GM18517 (cell line): ENCODE data around the gene CHURC1.

Experiments
- ATAC-seq: cut with Tn5 transposase; IDR thresholded peaks from one replicate; pipeline ENCODE4 v1.9.1; 2021; ENCODE audit warnings: mild to moderate bottlenecking, moderate library complexity; ENCODE audit not compliant: unreplicated experiment

Gene CHURC1

DNA sequence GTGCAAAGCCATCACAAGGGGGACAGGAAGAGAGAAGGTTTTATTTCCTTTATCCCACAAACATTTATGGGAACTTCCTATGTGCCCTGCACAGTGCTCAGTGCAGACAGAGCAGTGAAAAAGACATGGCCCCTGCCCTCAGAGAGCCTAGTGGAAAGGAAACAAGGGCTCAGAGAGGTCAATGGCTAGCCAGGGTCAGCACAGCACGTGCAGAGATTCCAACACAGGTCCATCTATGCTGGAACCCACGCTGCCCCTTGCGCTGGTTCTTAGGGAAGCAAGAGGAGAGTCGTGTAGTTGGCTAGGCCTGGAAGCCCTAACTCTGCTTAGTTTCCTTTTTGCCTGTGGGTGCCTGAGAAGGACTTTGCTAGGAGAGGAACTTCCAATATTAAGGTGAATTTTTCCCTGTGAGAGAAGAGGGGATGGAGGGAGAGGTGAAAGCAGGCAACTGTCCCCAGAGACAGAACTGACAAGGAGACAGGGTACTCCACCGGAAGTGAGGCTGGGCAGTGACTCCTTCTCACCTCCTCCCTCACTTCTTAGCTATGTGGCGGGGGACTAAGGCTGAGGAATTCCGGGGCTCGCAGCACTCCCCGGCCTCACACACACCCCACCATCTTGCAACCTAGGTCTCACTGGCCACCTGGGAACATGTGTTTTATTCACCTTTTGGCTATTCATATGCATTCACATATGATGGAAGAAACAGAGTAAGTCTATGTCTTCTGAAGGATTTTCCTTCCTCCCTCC lies 40.4 kb downstream of the CHURC1 start:
- no peak for ATAC-seq

GRCh38 chr14:64955297-64955696 lies 41.0 kb downstream of the CHURC1 start:
- no peak for ATAC-seq

DNA sequence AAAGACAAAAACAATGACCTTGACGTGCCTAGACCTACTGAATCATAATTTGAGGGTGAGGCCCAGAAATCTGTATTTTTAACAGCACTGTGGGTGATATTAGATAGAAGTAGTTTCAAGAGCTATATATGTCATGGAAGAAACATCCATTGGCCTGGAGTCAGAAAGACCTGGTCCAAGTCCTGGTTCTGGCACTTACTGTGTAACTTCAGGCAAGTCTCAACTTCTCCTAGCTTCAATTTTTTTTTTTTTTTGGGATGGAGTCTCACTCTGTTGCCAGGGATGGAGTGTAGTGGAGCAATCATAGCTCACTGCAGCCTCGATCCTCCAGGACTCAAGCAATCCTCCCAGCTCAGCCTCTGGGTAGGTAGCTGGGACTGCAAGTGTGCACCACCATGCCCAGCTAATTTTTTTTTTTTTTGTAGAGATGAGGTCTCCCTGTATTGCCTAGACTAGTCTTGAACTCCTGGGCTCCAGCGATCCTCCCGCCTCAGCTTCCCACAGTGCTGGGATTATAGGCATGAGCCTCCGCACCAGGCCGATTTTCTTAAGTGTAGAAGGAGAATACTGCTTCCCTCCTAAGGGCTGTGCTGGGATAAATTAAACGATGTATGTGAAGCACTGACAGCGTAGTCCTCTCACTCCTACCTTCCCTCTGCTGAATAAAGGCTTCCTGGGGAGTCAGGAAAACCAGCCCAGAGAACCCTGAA lies 42.6 kb downstream of the CHURC1 start:
- ATAC-seq: no peak

DNA sequence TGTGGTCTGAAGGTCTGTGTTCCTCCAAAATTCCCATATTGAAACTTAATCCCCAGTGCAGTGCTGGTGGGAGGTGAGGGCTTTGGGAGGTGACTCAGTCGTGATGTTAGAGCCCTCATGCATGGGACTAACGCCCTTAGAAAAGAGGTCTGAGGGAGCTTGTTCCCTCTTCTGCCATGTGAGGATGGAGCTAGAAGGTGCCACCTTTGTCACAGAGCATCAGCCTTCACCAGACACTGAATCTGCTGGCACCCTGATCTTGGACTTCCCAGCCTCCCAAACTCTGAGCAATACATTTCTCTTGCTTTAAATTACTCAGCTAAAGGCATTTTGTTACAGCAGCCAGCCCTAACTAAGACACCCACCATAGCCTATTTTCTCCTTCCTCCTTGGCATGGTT lies 43.9 kb downstream of the CHURC1 start:
- ATAC-seq: no peak

GRCh38 chr14:64958743-64959142 lies 44.5 kb downstream of the CHURC1 start:
- ATAC-seq: no peak

GRCh38 chr14:64960762-64961276 lies 46.6 kb downstream of the CHURC1 start:
- no peak for ATAC-seq

GRCh38 chr14:64963611-64964010 lies 49.4 kb downstream of the CHURC1 start:
- no peak for ATAC-seq

DNA sequence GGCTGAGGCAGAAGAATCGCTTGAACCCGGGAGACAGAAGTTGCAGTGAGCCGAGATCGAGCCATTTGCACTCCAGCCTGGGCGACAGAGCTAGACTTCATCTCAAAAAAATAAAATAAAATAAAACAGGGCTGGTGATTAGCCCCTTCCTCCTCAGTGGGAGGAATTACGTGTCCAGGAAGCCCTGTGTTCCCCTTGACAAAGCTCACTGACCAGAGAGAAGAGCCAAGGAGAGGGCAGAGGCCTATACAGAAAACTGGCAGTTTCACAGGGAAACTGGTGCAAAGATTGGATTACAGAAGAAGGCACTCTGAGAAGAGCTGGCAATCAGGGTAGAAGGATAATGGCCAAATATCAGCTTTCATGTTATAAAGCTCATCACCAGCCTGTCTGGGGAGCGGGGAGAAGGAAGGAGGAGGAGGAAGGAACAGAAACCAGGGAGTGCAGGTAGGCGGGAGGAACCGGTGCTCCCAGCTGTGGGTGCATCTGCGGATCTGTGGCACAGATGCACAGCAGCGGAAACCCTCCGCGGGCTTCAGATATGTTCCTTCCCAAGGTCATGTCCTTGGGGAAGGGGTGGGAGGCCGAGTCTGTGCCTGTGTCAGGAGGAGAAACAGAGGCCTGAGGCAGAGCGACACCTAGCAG lies 51.2 kb downstream of the CHURC1 start:
- ATAC-seq: no peak

DNA sequence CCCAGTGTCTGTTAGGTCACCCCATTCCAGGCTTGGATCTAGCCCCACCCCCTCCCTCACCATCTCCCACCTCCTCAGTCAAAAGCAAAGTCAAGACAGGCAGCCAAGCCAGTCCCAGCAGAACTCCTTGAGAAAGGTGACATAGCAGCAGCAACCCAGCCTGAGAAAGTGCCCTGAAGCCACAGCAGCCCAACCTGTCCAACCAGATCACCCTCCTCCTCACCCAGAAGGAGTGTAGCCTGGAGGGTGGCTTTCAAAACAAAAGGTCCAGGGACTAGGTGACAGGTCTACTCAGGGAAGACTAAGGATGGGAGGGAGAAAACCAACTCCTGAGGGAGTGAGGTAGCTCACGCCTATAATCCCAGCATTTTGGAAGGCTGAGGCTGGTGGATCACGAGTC lies 52.7 kb downstream of the CHURC1 start:
- ATAC-seq: no peak

DNA sequence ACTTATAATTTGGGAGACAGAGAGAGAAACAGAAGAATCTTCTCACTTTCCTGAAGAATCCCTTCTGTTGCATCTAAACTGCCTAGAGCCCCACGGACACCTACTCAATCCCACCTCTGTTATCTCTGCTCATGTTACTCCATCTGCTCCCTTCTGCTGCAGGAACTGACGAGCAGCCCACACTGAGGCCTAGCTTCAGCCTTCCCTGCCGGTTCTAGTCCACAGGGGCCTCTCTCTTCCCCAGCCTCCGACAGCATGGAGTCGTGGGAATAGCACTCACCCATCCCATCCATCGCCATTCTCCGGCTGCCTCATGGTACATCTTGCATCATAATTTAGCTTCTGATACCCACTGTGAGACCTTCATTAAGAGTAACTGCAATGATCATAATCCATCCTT lies 53.9 kb downstream of the CHURC1 start:
- no peak for ATAC-seq

DNA sequence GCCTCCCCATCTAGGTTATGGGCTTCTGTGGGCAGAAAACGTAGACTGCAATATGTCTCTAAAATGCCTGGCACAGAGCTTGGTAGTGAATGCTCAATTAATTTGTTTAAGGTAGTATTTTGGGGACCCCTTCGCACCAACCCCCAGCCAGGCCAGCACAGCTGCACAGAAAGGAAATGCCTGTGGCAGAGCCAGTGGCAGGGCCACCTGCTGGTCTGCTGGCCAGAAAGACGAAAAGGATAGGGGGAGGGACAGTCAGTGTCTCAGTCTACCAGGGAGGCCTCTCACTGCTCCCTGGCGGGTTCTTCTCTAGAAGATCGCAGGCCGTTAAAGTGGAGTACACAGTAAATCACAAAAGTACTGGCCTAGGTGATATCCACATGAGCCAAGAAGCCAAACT lies 54.4 kb downstream of the CHURC1 start:
- no peak for ATAC-seq

- no peak for ATAC-seq
These were observed 55.8 kb downstream of the CHURC1 start for GRCh38 chr14:64970041-64970440.

- ATAC-seq: no peak
These were observed 56.7 kb downstream of the CHURC1 start for GRCh38 chr14:64970776-64971477.

- no peak for ATAC-seq
These were observed 57.3 kb downstream of the CHURC1 start for GRCh38 chr14:64971491-64971942.

DNA sequence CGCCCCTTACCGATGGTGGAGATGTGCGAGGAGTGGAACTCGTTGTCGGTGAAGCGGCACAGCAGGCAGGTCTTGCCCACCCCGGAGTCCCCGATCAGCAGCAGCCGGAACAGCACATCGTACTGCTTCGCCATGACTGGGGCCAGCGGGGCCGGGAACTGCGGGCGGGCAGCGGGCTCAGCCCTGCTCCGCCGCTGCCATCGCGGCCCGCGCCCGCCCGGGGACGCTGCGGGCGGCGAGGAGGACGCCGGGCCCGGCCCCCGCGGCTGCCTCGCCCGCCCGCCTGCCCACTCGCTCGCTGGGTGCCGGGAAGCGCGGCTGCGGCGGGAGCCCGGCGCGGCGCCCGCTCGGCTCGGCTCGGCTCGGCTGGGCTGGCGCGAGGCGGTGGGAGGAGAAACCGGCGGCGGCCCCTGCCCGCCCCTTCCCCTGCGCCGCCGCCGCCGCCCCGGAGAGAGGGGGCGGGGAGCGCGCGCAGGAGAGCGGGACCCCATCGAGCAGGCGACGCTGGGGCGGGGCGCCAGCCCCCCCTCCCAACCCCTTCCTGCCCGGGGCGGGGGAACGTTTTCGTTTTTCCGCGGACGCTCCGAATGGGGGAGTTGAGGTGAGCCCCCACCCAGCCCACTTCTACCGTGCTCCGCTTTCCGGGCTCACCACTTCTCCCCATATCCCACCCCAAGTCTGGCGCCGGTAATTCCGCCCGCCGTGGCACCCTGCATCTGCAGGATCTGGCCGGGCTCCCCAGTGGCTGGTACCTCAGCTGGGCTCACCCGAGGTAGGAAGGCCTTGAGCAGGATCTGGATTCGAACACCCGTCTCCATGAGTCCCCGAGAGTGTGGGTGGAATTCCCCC lies 57.9 kb downstream of the CHURC1 start, which contains the start of gene RAB15:
RAB15 (minus strand) TSS at position 394 of the 849 bp plus-strand sequence; CDS start at position 134, 260 bp downstream.
- ATAC-seq: no peak

- no peak for ATAC-seq
These were observed 58.8 kb downstream of the CHURC1 start for GRCh38 chr14:64973026-64973442.

DNA sequence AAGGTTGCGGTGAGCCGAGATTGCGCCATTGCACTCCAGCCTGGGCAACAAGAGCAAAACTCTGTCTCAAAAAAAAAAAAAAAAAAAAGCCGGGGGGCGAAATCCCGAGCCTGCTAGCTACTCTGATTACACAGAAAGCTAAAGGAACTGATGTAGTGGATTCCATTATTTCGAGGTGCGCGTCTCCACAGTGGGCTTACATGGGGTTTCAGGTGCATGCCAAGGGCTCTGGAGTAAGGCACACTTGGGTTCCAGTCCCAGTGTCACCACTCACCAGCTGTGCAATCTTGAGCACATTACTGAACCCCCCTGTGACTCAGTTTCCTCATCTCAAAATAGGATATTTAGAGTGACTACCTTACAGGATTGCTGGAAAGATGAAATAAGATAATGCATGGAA lies 59.6 kb downstream of the CHURC1 start:
- ATAC-seq: no peak

- ATAC-seq: no peak
These were observed 60.3 kb downstream of the CHURC1 start for GRCh38 chr14:64974563-64974962.

DNA sequence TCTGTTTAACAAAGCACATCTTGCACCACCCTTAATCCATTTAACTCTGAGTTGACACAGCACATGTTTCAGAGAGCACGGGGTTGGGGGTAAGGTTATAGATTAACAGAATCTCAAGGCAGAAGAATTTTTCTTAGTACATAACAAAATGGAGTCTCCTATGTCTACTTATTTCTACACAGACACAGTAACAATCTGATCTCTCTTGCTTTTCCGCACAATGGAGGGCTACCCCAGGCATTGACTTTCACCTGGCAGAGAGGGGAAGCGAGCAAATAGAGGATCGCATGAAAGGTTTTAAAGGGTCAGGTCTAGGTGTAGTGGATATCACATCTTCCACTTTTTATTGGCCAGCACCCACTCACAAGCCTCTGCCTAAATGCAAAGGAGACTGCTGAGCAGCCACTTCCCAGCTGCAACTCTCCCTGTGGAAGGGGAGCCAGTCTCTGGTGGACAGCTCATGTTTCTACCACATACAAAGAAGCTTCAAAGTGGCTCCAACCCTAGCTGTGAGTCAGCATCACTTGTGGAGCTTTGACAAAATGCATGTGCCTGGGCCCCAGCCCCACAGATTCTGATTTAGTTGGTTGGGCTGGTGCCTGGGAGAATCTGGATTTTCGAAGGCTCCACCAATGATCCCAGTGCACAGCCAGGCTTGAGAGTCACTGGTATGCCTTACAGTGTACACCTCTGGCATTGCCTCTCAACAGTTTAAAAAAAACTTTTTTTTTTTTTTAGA lies 65.2 kb downstream of the CHURC1 start:
- no peak for ATAC-seq
